Dermis blood vessel endothelial cell (primary cell): ENCODE results near the gene UHMK1. TPM values are rescaled to one million over a fixed set of nuclear protein-coding genes. Genes with fewer than 3 reads are reported as not detected.
"Not testable (repeated sequence)": the region's sequence is repeated elsewhere in the genome, so short reads cannot be mapped to it uniquely, and the experiment has no call there.

Experiments
- DNase-seq: peaks from one replicate; pipeline ENCODE4 v3.0.0; 2010
- total RNA-seq: library from RNA; depleted of rRNA; stranded (reverse); fragments of >200 nt; gene quantifications from 2 replicates; pipeline ENCODE4 v1.2.3, GENCODE V29; 2014

UHMK1 gene
- 68.8 and 71.1 TPM in 2 replicates for total RNA-seq

GRCh38 chr1:162497723-162498495 is at the start of gene UHMK1:
Gene UHMK1, plus strand, starts transcription at chr1:162497818. Its CDS starts 183 bp downstream, at chr1:162498001.
- peak; percentile 95 for DNase-seq

GRCh38 chr1:162454361-162454760 is 43.3 kb upstream of the UHMK1 start:
- not testable (repeated sequence) for DNase-seq

GRCh38 chr1:162456323-162456722 is 41.3 kb upstream of the UHMK1 start:
- DNase-seq = no peak

- no peak for DNase-seq
These were observed 39.4 kb upstream of the UHMK1 start for GRCh38 chr1:162458236-162458635.

GRCh38 chr1:162462425-162462824 is 35.2 kb upstream of the UHMK1 start:
- not testable (repeated sequence) for DNase-seq

- no peak for DNase-seq
These were observed 34.6 kb upstream of the UHMK1 start for GRCh38 chr1:162463021-162463420.

GRCh38 chr1:162466797-162467196 is 30.8 kb upstream of the UHMK1 start:
- DNase-seq = no peak

- no peak for DNase-seq
These were observed 27.4 kb upstream of the UHMK1 start for GRCh38 chr1:162470216-162470615.

- no peak for DNase-seq
These were observed 26.2 kb upstream of the UHMK1 start for GRCh38 chr1:162471290-162471853.

- DNase-seq = no peak
These were observed 22.5 kb upstream of the UHMK1 start for GRCh38 chr1:162475089-162475488.

GRCh38 chr1:162475539-162476185 is 22.0 kb upstream of the UHMK1 start:
- DNase-seq = no peak

- no peak for DNase-seq
These were observed 21.0 kb upstream of the UHMK1 start for GRCh38 chr1:162476620-162477019.

GRCh38 chr1:162485236-162485635 is 12.4 kb upstream of the UHMK1 start:
- no peak for DNase-seq

- DNase-seq = peak; percentile 10
These were observed 10.4 kb upstream of the UHMK1 start for GRCh38 chr1:162487241-162487640.

- DNase-seq = no peak
These were observed 9.4 kb upstream of the UHMK1 start for GRCh38 chr1:162488219-162488618.

GRCh38 chr1:162495531-162496233 is 1.9 kb upstream of the UHMK1 start:
- DNase-seq = not testable (repeated sequence)

- DNase-seq = no peak
These were observed 405 bp upstream of the UHMK1 start for GRCh38 chr1:162497104-162497722.

- peak; percentile 41 for DNase-seq
These were observed 835 bp downstream of the UHMK1 start for GRCh38 chr1:162498496-162498810.

GRCh38 chr1:162500805-162501204 is 3.2 kb downstream of the UHMK1 start:
- no peak for DNase-seq

GRCh38 chr1:162502077-162502476 is 4.5 kb downstream of the UHMK1 start:
- no peak for DNase-seq

GRCh38 chr1:162502928-162503327 is 5.3 kb downstream of the UHMK1 start:
- DNase-seq = no peak

GRCh38 chr1:162527314-162527713 is 29.7 kb downstream of the UHMK1 start:
- DNase-seq = no peak
